ENCODE data around the gene PLG. TPM values are rescaled to one million over a fixed set of nuclear protein-coding genes. Genes with fewer than 3 reads are reported as not detected.
"Not testable (repeated sequence)": the region's sequence is repeated elsewhere in the genome, so short reads cannot be mapped to it uniquely, and the experiment has no call there.

The PLG gene
- total and polyA plus RNA-seq, 12 donors, result not detected

DNA sequence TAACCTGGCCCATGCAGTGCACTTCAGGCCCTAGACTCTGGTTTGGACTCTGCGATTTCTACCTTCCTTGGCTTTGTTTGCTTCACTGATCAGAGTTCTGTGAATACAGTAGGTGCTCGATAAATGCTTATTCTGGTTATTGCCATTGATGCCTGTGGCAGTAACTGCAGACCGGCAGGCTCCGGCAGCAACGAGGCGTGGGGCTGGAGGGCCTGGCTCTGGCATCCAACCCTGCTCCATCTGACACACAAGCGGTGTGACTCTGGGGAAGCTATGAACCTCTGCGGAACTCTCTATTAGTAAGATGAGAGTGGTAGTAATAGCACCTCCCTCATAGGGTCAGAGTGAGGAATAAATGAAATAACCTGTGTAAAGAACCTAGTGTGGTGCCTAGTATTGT lies 66.1 kb downstream of the PLG start:
- DNase-seq (no peak), ATAC-seq (no peak)
- 87 to 91% methylated on average over 8 of the region's 8 CpGs for WGBS, 2 donors
- Histone ChIP-seq H3K4me3 (no peak overlapping the region), H3K4me1 (peaks cover 0 to 12% (median 5%) of the 10 kb centered on the region in 9 donors), H3K36me3 (no peaks in the 10 kb centered on the region), H3K27ac (no peak overlapping the region), H3K27me3 (peaks cover 0 to 46% (median 29%) of the 10 kb centered on the region in 7 donors), H3K9me3 (peaks cover 0 to 3% (median 0%) of the 10 kb centered on the region in 11 donors)
- TF ChIP-seq, protein P1, sequence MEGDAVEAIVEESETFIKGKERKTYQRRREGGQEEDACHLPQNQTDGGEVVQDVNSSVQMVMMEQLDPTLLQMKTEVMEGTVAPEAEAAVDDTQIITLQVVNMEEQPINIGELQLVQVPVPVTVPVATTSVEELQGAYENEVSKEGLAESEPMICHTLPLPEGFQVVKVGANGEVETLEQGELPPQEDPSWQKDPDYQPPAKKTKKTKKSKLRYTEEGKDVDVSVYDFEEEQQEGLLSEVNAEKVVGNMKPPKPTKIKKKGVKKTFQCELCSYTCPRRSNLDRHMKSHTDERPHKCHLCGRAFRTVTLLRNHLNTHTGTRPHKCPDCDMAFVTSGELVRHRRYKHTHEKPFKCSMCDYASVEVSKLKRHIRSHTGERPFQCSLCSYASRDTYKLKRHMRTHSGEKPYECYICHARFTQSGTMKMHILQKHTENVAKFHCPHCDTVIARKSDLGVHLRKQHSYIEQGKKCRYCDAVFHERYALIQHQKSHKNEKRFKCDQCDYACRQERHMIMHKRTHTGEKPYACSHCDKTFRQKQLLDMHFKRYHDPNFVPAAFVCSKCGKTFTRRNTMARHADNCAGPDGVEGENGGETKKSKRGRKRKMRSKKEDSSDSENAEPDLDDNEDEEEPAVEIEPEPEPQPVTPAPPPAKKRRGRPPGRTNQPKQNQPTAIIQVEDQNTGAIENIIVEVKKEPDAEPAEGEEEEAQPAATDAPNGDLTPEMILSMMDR (IDR thresholded peaks at IDR 0.05), result no peak
- intact Hi-C loops (cut with DNase I), result no loop called here

DNA sequence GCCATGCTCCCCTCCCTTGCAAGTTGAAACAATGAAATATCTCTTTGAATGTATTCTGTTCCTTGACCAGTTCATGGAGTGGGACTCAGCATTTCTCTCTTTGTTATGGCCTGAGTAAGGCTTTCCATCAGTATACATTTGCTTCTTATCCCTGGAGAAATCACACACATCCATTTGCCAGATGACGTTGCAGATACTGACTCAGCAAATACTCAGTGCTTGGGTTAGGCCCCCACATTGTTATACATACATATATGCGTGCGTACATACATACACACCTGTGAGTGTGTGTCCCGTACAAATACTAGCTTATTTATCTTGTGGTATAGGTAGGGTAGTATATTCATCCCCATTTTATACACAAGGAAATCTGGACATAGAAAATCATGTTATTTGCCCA lies 72.4 kb downstream of the PLG start:
- Histone ChIP-seq H3K9me3 (no peaks in the 10 kb centered on the region), H3K4me3 (no peak overlapping the region), H3K4me1 (no peaks in the 10 kb centered on the region), H3K36me3 (no peaks in the 10 kb centered on the region), H3K27ac (no peak overlapping the region), H3K27me3 (peaks cover 0 to 23% (median 5%) of the 10 kb centered on the region in 7 donors)
- WGBS, 2 donors, result 78 to 83% methylated on average over 4 of the region's 4 CpGs
- no peak for ATAC-seq
- TF ChIP-seq, protein P1 (IDR thresholded peaks at IDR 0.05), result no peak
- DNase-seq, result no peak
- intact Hi-C loops (cut with DNase I), result no loop called here

GRCh38 chr6:160775792-160776580 lies 73.9 kb downstream of the PLG start:
- intact Hi-C loops (cut with DNase I), result no loop called here
- Histone ChIP-seq H3K9me3 (no peaks in the 10 kb centered on the region), H3K4me1 (no peaks in the 10 kb centered on the region), H3K36me3 (no peaks in the 10 kb centered on the region), H3K4me3 (no peak overlapping the region), H3K27me3 (peaks cover 0 to 12% (median 0%) of the 10 kb centered on the region in 7 donors), H3K27ac (no peak overlapping the region)
- TF ChIP-seq, protein P1 (IDR thresholded peaks at IDR 0.05), result no peak
- no peak for ATAC-seq
- WGBS, 2 donors, result 57 to 58% methylated on average over 6 of the region's 6 CpGs
- DNase-seq, result no peak

DNA sequence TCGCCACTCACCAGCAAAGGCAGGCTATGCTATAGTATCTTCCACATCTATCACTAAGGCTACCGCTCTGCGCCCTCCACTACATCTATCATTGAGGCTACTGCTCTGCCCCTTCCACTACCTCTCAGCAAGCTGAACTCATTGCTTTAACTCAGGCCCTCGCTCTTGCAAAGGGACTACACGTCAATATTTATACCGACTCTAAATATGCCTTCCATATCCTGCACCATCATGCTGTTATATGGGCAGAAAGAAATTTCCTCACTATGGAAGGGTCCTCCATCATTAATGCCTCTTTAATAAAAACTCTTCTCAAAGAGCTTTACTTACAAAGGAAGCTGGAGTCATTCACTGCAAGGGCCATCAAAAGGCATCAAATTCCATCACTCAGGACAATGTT lies 77.1 kb downstream of the PLG start:
- intact Hi-C loops (cut with DNase I); H3K27ac ChIP-seq; H3K27me3 ChIP-seq; H3K4me1 ChIP-seq; H3K4me3 ChIP-seq; ATAC-seq; H3K9me3 ChIP-seq; H3K36me3 ChIP-seq; DNase-seq: not testable (repeated sequence)
- 78 to 94% methylated on average over 6 of the region's 6 CpGs for WGBS, 2 donors

DNA sequence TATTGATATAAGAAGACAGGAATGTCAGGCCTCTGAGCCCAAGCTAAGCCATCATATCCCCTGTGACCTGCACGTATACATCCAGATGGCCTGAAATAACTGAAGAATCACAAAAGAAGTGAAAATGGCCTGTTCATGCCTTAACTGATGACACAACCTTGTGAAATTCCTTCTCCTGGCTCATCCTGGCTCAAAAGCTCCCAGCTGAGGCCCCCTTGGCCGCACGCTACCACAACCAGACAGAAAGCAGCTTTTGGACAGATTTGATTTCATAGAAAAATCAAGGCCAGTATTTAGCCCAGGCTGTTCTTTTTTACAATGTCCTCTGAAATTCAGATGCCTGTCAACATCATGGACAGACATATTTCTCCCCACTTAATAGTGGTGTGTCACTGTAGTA lies 78.6 kb downstream of the PLG start:
- H3K27me3 ChIP-seq; ATAC-seq; H3K9me3 ChIP-seq; H3K4me3 ChIP-seq; intact Hi-C loops (cut with DNase I); DNase-seq; H3K4me1 ChIP-seq; H3K36me3 ChIP-seq; H3K27ac ChIP-seq: not testable (repeated sequence)
- 85% methylated on average over 3 of the region's 3 CpGs for WGBS, 2 donors

Measured in heart right ventricle (tissue), 16 donors.